ENCODE results near the gene INO80E.

INO80E gene

DNA sequence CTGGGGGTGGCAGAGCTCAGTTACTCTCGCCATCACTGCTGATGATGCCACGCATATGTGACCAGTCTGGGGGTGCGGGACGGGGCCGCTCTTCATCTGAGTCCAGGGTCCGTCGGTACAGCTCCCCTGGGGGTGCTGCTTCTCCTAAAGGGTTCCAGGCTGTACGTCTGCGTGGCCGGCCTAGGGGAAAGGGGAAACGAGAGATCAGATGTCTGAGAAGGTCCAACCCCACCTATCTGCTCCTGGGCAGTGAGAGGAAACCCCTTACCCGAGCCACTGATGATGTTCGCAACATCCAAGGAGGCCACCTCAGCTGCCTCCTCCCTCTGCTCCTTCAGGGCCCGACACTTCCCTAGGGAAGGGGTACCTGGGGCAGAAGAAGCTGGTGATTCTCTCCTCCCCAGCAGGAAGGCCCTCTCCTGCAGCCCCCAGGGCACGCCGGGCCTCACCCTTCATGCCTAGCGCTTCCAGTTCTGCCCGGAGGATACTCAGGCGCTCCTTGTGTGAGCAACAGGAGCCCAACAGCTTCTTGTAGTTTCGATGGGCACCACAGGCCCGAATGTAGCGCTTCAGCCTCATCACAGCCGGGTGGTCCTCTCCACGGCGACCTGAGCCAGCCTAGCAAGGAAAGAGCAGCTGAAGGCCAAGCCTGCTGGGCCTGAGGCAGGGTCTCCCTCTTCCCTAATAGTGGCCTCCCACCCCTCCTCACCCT, 2.7 kb upstream of the INO80E start:
- DNase-seq, result no peak

GRCh38 chr16:29993903-29994599, 2.0 kb upstream of the INO80E start:
- DNase-seq, result no peak

GRCh38 chr16:29994600-29995323, 1.3 kb upstream of the INO80E start:
- DNase-seq, result no peak

- DNase-seq, result peak; percentile 82
These were observed 624 bp upstream of the INO80E start, which contains the start of gene HIRIP3 for GRCh38 chr16:29995324-29995910. Gene HIRIP3, minus strand, starts transcription at chr16:29995617. Its CDS starts 12 bp downstream, at chr16:29995605.

- DNase-seq, result no peak
These were observed 767 bp downstream of the INO80E start for GRCh38 chr16:29996766-29997250.

- DNase-seq, result no peak
These were observed 3.6 kb downstream of the INO80E start for GRCh38 chr16:29999605-30000004.

- DNase-seq, result no peak
These were observed 4.9 kb downstream of the INO80E start for GRCh38 chr16:30000735-30001631.

- DNase-seq, result no peak
These were observed 6.7 kb downstream of the INO80E start for GRCh38 chr16:30002614-30003346.

DNA sequence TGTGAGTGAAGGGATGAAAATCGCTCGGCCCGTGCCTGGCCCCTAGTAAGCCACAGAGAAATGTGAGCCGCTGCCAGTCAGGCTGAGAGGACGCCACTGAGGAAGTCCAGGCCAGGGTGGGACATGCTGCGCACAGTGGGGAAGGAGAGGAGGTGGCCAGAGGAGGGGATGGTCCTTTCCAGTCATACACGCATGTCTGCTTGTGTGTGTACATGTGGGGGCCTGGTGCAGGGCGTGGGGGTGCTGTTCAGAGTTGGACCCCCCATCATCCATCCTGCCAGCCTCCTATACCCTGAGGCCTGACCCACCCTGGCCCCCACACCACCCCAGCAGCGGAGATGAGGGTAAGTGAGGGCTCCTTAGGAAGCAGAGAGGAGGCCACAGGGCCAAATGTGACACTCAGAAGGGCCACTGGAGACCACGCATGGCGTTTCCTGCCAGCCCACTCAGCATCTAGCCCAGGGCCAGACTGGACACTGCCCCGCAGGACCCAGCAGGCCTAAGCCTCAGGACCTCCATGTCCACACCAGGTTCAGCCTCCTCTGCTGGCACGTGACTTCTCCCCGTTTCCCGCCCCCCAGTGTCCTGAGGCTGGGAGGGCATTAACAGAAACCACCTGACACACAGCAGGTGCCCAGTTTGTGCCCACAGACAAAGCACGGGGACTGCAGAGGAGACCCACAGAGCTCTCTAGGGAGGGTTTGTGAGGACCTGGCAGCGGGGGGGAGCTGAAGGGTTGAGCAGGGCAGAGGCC, 7.8 kb downstream of the INO80E start:
- no peak for DNase-seq

DNA sequence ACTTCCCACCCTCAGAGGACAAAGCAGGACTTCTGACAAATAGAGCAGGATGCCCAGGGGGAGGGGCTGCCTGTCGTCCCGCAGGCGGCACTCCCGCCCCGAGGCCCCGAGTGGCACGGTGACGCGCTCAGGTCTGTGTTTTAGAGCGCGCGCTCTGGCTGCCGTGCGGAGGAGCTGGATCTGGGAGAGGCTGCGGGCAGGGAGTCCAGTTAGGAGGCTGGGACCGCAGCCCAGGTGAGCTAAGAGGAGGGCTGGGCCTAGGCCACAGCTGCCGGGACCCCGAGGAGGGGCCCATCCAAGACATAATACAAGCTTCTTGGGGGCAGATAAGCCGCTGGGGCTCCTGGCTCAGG, 8.4 kb downstream of the INO80E start:
- DNase-seq, result no peak

DNA sequence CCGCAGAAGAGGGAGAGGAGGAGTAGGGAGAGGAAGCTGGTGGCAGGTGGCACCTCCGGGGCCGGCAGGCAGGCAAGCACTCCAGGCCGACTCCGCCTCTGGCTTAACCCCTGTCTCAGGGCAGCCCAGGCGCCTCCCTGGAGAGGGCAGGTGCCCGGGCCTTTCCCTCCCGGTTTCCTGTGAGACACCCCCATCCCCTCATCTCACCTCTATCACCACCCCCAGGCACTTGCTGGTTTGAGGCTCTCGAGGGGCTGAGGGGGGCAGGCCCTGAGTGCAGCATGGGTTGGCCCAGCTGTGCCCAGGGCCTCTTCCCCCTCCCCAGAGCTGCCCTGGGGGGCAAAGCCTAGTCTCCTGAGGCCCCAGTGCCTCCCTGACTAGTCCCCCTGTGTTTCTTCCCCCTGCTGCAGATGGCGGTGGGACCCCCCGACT, 8.8 kb downstream of the INO80E start:
- no peak for DNase-seq

- DNase-seq, result no peak
These were observed 9.5 kb downstream of the INO80E start for GRCh38 chr16:30005341-30006094.

- DNase-seq, result no peak
These were observed 10.0 kb downstream of the INO80E start for GRCh38 chr16:30006095-30006473.

DNA sequence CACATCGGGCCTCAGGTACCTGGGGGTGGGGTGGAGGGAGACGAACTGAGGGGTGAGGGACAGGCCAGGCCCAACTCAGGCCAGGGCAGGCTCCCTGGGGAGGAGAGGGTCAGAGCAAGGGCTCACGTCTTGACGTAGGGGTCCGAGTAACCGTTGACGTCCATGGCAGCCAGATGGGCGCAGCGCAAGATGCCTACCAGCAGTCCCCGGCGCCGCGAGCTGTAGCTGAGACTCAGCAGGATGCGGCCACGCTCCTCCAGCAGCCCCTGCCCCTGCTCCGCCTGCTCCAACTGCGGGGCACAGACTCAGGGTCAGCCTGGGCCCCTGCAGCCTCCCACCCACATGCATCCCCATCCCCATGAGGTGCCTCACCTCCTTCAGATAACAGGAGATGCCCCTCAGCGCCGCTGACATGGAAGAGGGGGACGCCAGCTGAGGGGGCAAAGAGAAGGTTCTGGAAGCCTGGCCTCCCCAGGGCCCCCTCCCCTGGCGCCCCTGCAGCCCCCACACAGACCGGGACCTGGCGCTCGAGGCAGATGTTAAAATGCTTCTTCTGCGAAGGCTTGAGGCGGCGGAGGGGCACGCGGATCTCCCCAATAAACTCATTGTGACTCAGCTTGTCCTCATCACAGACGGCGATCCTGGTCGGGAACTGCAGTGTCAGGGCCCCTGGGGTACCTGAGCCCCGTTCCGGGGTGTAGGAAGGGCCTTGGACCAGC, 10.8 kb downstream of the INO80E start:
- DNase-seq, result no peak

DNA sequence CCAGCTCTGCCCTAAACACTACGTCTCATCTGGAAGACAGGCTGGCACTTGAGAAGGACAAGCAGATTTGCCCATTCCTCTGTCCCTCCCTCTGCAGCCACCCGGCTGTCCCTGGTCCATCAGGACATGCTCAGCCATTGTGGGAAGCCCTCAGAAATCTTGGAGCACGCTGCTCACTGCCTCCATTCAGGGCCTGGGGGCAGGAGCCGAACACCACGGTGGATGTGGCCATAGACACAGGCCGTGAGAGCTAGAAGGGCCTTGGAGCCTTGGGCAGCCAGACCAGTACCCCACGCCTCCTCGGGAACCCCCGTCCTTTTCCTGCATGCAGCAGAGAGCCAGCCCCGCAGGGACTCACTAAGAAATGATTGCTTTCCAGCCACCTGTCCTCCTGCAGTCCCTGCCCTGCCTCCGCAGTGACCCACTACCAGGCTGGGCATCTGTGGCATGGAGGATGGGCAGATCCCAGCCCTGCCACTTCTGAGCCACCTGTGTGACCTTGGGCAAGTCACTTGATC, 11.4 kb downstream of the INO80E start:
- no peak for DNase-seq

- DNase-seq, result no peak
These were observed 13.2 kb downstream of the INO80E start for GRCh38 chr16:30009085-30009862.

- DNase-seq, result no peak
These were observed 14.2 kb downstream of the INO80E start for GRCh38 chr16:30009990-30010843.

Data from GDM1 (cell line).